Caco-2 (cell line): ENCODE data around the gene EPHB1. TPM values are rescaled to one million over a fixed set of nuclear protein-coding genes. Genes with fewer than 3 reads are reported as not detected.

Experiments used
- BruUV-seq: library from RNA; stranded (reverse); fragments of 400-500 nt; replicated peaks from 2 replicates; lab custom pipeline; 2021; lab: Mats Ljungman, UMichigan
- CTCF ChIA-PET: fragments of 300-600 bp; sonication (Branson Sonifier 250); formaldehyde crosslinking; loops from one replicate; lab custom pipeline; 2022; ENCODE audit warnings: antibody characterized with exemption; lab: Charles Lee
- POLR2A ChIA-PET: fragments of 300-600 bp; sonication (Branson Sonifier 250); formaldehyde crosslinking; loops from one replicate; lab custom pipeline; 2022; ENCODE audit warnings: antibody characterized with exemption; lab: Charles Lee
- DNase-seq, 2 experiments: peaks; one replicate each; pipeline versions ENCODE4 v3.0.0 to v3.0.0-alpha.2; 2020 to 2022
- H3K27me3 ChIP-seq: replicated peaks from 2 replicates; pipeline ENCODE4 v1.6.0; 2011; ENCODE audit warnings: low read length; ENCODE audit not compliant: control insufficient read depth, insufficient read depth
- H3K36me3 ChIP-seq: 2 replicates; pipeline ENCODE4 v1.5.1; 2011; ENCODE audit warnings: low read length; ENCODE audit not compliant: control insufficient read depth, insufficient read depth
- H3K4me1 ChIP-seq: fragments of 250-450 bp; sonication (Bioruptor Pico); 2 replicates; pipeline ENCODE4 v1.5.1; 2020; ENCODE audit warnings: mild to moderate bottlenecking
- H3K4me3 ChIP-seq: 2 replicates; pipeline ENCODE4 v1.5.1; 2011; ENCODE audit warnings: low read depth, mild to moderate bottlenecking, control low read depth, low read length
- H3K9me3 ChIP-seq: fragments of 250-450 bp; sonication (Bioruptor Pico); 2 replicates; pipeline ENCODE4 v1.5.1; 2020; ENCODE audit warnings: mild to moderate bottlenecking, moderate library complexity
- H3K27ac Mint-ChIP-seq: one replicate; pipeline ENCODE4 v1.8.0; 2022; ENCODE audit warnings: mixed read lengths; ENCODE audit not compliant: unreplicated experiment
- H3K27me3 Mint-ChIP-seq: one replicate; pipeline ENCODE4 v1.8.0; 2022; ENCODE audit warnings: mixed read lengths; ENCODE audit not compliant: insufficient read depth, unreplicated experiment
- H3K36me3 Mint-ChIP-seq: one replicate; pipeline ENCODE4 v1.8.0; 2022; ENCODE audit warnings: mild to moderate bottlenecking, mixed read lengths; ENCODE audit not compliant: insufficient read depth, unreplicated experiment
- H3K4me1 Mint-ChIP-seq: one replicate; pipeline ENCODE4 v1.8.0; 2022; ENCODE audit warnings: low read depth, mixed read lengths; ENCODE audit not compliant: unreplicated experiment
- H3K4me3 Mint-ChIP-seq: one replicate; pipeline ENCODE4 v1.8.0; 2022; ENCODE audit warnings: mild to moderate bottlenecking, moderate library complexity, mixed read lengths; ENCODE audit not compliant: unreplicated experiment
- H3K9me3 Mint-ChIP-seq: one replicate; pipeline ENCODE4 v1.8.0; 2022; ENCODE audit warnings: mixed read lengths; ENCODE audit not compliant: unreplicated experiment
- CTCF ChIP-seq, 2 experiments: fragments of 200-600 bp in 1 of 2; IDR thresholded peaks; 1 replicate in 1 of 2; 2 replicates in 1 of 2; pipeline versions ENCODE4 v1.5.1 to v1.8.0; 2011 to 2022; ENCODE audit warnings: antibody characterized with exemption in 1 of 2, control low read depth in 1 of 2, inconsistent platforms in 1 of 2, low read depth in 1 of 2, low read length in 1 of 2, mild to moderate bottlenecking in 1 of 2, moderate library complexity in 1 of 2; ENCODE audit not compliant: insufficient read depth in 1 of 2, severe bottlenecking in 1 of 2, unreplicated experiment in 1 of 2
- intact Hi-C: fragments of 100-400 bp; cut with micrococcal nuclease; formaldehyde crosslinking; loops from one replicate; pipeline ENCODE4 v1.10.0; 2022; ENCODE audit not compliant: unreplicated experiment
- total RNA-seq: library from RNA; stranded (reverse); gene quantifications from 2 replicates; pipeline ENCODE4 v1.2.3, GENCODE V29; 2022

Gene EPHB1
- total RNA-seq, 1 experiment from 2014 or later = 2.3 TPM

GRCh38 chr3:134816623-134817022, 21.6 kb downstream of the EPHB1 start:
- peaks cover 19% of the 10 kb centered on the region for H3K27me3 Mint-ChIP-seq
- no peaks in the 10 kb centered on the region for H3K36me3 ChIP-seq
- no TSS peak for BruUV-seq
- intact Hi-C loops = no loop called here
- no peak overlapping the region for H3K27ac Mint-ChIP-seq
- ChIA-PET POLR2A (no interaction called here), CTCF (no interaction called here)
- H3K4me1 Mint-ChIP-seq = no peaks in the 10 kb centered on the region
- no peaks in the 10 kb centered on the region for H3K27me3 ChIP-seq
- H3K4me1 ChIP-seq = no peaks in the 10 kb centered on the region
- no peaks in the 10 kb centered on the region for H3K9me3 Mint-ChIP-seq
- DNase-seq = no peak
- TF ChIP-seq CTCF (IDR thresholded peaks at IDR 0.05; ENCODE audit: insufficient read depth in 1 of 2, low read depth in 1 of 2, low read length in 1 of 2, severe bottlenecking in 1 of 2, unreplicated experiment in 1 of 2) = no peak
- no peaks in the 10 kb centered on the region for H3K9me3 ChIP-seq
- no peak overlapping the region for H3K4me3 ChIP-seq
- no peaks in the 10 kb centered on the region for H3K36me3 Mint-ChIP-seq
- no peak overlapping the region for H3K4me3 Mint-ChIP-seq

GRCh38 chr3:134817297-134817696, 22.2 kb downstream of the EPHB1 start:
- CTCF ChIA-PET = no interaction called here
- H3K4me3 Mint-ChIP-seq = no peak overlapping the region

GRCh38 chr3:134820994-134821393, 25.9 kb downstream of the EPHB1 start:
- no peak overlapping the region for H3K27ac Mint-ChIP-seq
- no peaks in the 10 kb centered on the region for H3K9me3 Mint-ChIP-seq
- POLR2A ChIA-PET = no interaction called here
- Histone ChIP-seq H3K27me3 (no peaks in the 10 kb centered on the region), H3K4me1 (no peaks in the 10 kb centered on the region), H3K9me3 (no peaks in the 10 kb centered on the region), H3K4me3 (no peak overlapping the region), H3K36me3 (no peaks in the 10 kb centered on the region)
- TF ChIP-seq CTCF (IDR thresholded peaks at IDR 0.05; ENCODE audit: insufficient read depth in 1 of 2, low read depth in 1 of 2, low read length in 1 of 2, severe bottlenecking in 1 of 2, unreplicated experiment in 1 of 2) = no peak
- no peak overlapping the region for H3K4me3 Mint-ChIP-seq
- CTCF ChIA-PET = no interaction called here
- no TSS peak for BruUV-seq
- H3K36me3 Mint-ChIP-seq = no peaks in the 10 kb centered on the region
- no peaks in the 10 kb centered on the region for H3K4me1 Mint-ChIP-seq
- intact Hi-C loops = no loop called here
- no peak for DNase-seq
- peaks cover 16% of the 10 kb centered on the region for H3K27me3 Mint-ChIP-seq

More at GRCh38 chr3:134817297-134817696, 22.2 kb downstream of the EPHB1 start:
- Mint-ChIP-seq H3K27me3 (peaks cover 19% of the 10 kb centered on the region), H3K27ac (no peak overlapping the region), H3K4me1 (no peaks in the 10 kb centered on the region), H3K9me3 (no peaks in the 10 kb centered on the region), H3K36me3 (no peaks in the 10 kb centered on the region)
- BruUV-seq = no TSS peak
- intact Hi-C loops = no loop called here
- no peaks in the 10 kb centered on the region for H3K27me3 ChIP-seq
- H3K9me3 ChIP-seq = no peaks in the 10 kb centered on the region
- no peak overlapping the region for H3K4me3 ChIP-seq
- DNase-seq = no peak
- no peaks in the 10 kb centered on the region for H3K36me3 ChIP-seq
- POLR2A ChIA-PET = no interaction called here
- no peak for TF ChIP-seq CTCF (IDR thresholded peaks at IDR 0.05; ENCODE audit: insufficient read depth in 1 of 2, low read depth in 1 of 2, low read length in 1 of 2, severe bottlenecking in 1 of 2, unreplicated experiment in 1 of 2)
- no peaks in the 10 kb centered on the region for H3K4me1 ChIP-seq
